ENCODE data around the gene SCGB2B2. TPM values are rescaled to one million over a fixed set of nuclear protein-coding genes. Genes with fewer than 3 reads are reported as not detected.

The SCGB2B2 gene
- total RNA-seq, 2 donors from 2014 or later: 0.75 TPM; not detected in 1

DNA sequence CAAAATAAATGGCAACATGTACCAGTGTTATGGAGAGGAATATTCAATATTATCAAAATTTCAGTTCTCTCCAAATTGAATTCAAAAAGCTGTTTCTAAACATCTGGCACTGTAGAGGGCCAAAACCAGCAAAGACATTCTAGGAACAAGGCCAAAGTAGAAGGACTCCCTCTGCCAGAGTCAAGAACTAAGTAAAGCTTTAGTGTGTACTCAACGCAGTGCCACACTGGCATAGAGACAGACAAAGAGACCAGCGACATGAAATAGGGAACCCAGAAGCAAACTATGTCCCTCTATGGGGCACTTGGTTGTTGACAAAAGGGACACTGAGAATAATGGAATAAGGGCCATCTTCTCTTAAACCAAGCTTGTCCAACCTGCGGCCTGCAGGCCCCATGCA is 15.6 kb downstream of the SCGB2B2 start:
- WGBS, 2 experiments (ENCODE audit: insufficient coverage in 1 of 2, insufficient read length in 1 of 2): 86 to 97% methylated on average over 3 of the region's 3 CpGs
- no peak overlapping the region for H3K27ac Mint-ChIP-seq
- peaks cover 31% of the 10 kb centered on the region for H3K27me3 Mint-ChIP-seq (ENCODE audit: insufficient read depth)
- H3K4me1 Mint-ChIP-seq: no peaks in the 10 kb centered on the region
- TF ChIP-seq, protein P1, sequence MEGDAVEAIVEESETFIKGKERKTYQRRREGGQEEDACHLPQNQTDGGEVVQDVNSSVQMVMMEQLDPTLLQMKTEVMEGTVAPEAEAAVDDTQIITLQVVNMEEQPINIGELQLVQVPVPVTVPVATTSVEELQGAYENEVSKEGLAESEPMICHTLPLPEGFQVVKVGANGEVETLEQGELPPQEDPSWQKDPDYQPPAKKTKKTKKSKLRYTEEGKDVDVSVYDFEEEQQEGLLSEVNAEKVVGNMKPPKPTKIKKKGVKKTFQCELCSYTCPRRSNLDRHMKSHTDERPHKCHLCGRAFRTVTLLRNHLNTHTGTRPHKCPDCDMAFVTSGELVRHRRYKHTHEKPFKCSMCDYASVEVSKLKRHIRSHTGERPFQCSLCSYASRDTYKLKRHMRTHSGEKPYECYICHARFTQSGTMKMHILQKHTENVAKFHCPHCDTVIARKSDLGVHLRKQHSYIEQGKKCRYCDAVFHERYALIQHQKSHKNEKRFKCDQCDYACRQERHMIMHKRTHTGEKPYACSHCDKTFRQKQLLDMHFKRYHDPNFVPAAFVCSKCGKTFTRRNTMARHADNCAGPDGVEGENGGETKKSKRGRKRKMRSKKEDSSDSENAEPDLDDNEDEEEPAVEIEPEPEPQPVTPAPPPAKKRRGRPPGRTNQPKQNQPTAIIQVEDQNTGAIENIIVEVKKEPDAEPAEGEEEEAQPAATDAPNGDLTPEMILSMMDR (conservative IDR thresholded peaks at IDR 0.05): no peak
- no peaks in the 10 kb centered on the region for H3K27me3 ChIP-seq (ENCODE audit: control insufficient read depth, insufficient read depth, low read length, poor library complexity, severe bottlenecking)
- peaks cover 7% of the 10 kb centered on the region for H3K9me3 Mint-ChIP-seq
- DNase-seq: no peak
- H3K4me1 ChIP-seq (ENCODE audit: control insufficient read depth, insufficient read depth, low read length): no peaks in the 10 kb centered on the region
- H3K9me3 ChIP-seq (ENCODE audit: control insufficient read depth, low read length): no peaks in the 10 kb centered on the region
- no peak overlapping the region for H3K9ac ChIP-seq (ENCODE audit: extremely low read depth, low read length, poor library complexity, severe bottlenecking)
- no peak overlapping the region for H3K27ac ChIP-seq (ENCODE audit: low read depth, low read length)
- no peaks in the 10 kb centered on the region for H3K36me3 ChIP-seq (ENCODE audit: control insufficient read depth, insufficient read depth, low read length)
- H3K4me3 ChIP-seq (ENCODE audit: low read length): no peak overlapping the region
- H3K4me3 Mint-ChIP-seq: no peak overlapping the region
- H3K36me3 Mint-ChIP-seq (ENCODE audit: low read depth): no peaks in the 10 kb centered on the region

DNA sequence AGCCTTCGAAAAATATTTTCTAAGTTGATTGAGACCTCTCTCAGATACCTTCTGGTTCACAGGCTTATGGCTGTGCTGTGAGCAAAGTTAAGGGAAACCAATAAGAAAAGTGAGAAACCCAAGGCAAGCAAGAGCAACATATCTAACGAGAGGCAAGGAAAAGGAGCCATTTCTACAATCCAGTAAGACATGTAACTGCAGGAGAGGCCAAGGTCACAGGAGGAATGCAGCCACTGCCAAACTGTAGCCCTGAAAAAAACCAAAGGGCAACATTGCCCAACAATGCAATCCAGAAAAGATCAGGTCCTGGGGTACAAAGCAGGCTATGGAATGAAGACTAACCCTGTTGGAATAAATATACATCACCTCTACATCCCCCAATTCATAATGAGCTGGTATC is 21.3 kb downstream of the SCGB2B2 start:
- Mint-ChIP-seq H3K4me3 (no peak overlapping the region), H3K27ac (no peak overlapping the region), H3K27me3 (ENCODE audit: insufficient read depth) (peaks cover 39% of the 10 kb centered on the region), H3K4me1 (no peaks in the 10 kb centered on the region), H3K9me3 (peaks cover 24% of the 10 kb centered on the region), H3K36me3 (ENCODE audit: low read depth) (no peaks in the 10 kb centered on the region)
- 64 to 77% methylated on average over 1 to 2 of the region's 2 CpGs for WGBS, 2 experiments (ENCODE audit: insufficient coverage in 1 of 2, insufficient read length in 1 of 2)
- Histone ChIP-seq H3K4me3 (ENCODE audit: low read length) (no peak overlapping the region), H3K4me1 (ENCODE audit: control insufficient read depth, insufficient read depth, low read length) (no peaks in the 10 kb centered on the region), H3K9me3 (ENCODE audit: control insufficient read depth, low read length) (peaks cover 16% of the 10 kb centered on the region), H3K36me3 (ENCODE audit: control insufficient read depth, insufficient read depth, low read length) (no peaks in the 10 kb centered on the region), H3K27ac (ENCODE audit: low read depth, low read length) (no peak overlapping the region), H3K9ac (ENCODE audit: extremely low read depth, low read length, poor library complexity, severe bottlenecking) (no peak overlapping the region), H3K27me3 (ENCODE audit: control insufficient read depth, insufficient read depth, low read length, poor library complexity, severe bottlenecking) (no peaks in the 10 kb centered on the region)
- no peak for DNase-seq
- TF ChIP-seq, protein P1 (conservative IDR thresholded peaks at IDR 0.05): no peak

- Histone ChIP-seq H3K4me1 (ENCODE audit: control insufficient read depth, insufficient read depth, low read length) (no peaks in the 10 kb centered on the region), H3K9ac (ENCODE audit: extremely low read depth, low read length, poor library complexity, severe bottlenecking) (no peak overlapping the region), H3K27ac (ENCODE audit: low read depth, low read length) (no peak overlapping the region), H3K4me3 (ENCODE audit: low read length) (no peak overlapping the region), H3K27me3 (ENCODE audit: control insufficient read depth, insufficient read depth, low read length, poor library complexity, severe bottlenecking) (no peaks in the 10 kb centered on the region), H3K9me3 (ENCODE audit: control insufficient read depth, low read length) (peaks cover 16% of the 10 kb centered on the region), H3K36me3 (ENCODE audit: control insufficient read depth, insufficient read depth, low read length) (no peaks in the 10 kb centered on the region)
- peaks cover 39% of the 10 kb centered on the region for H3K27me3 Mint-ChIP-seq (ENCODE audit: insufficient read depth)
- TF ChIP-seq, protein P1 (conservative IDR thresholded peaks at IDR 0.05): no peak
- peaks cover 27% of the 10 kb centered on the region for H3K9me3 Mint-ChIP-seq
- H3K4me3 Mint-ChIP-seq: no peak overlapping the region
- WGBS, 2 experiments (ENCODE audit: insufficient coverage in 1 of 2, insufficient read length in 1 of 2): 71 to 80% methylated on average over 2 of the region's 2 CpGs
- H3K27ac Mint-ChIP-seq: no peak overlapping the region
- DNase-seq: no peak
- H3K4me1 Mint-ChIP-seq: no peaks in the 10 kb centered on the region
- no peaks in the 10 kb centered on the region for H3K36me3 Mint-ChIP-seq (ENCODE audit: low read depth)
Observed at GRCh38 chr19:34654796-34655195, 22.2 kb downstream of the SCGB2B2 start.
